NCI-H526 treated with DMSO at 0.1 percent for 48 hours (cell line): ENCODE measurements around the gene NOP9.

Experiments
- DNase-seq: peaks from one replicate; lab custom pipeline; 2025; lab: John Stamatoyannopoulos, UW

NOP9 gene, protein sequence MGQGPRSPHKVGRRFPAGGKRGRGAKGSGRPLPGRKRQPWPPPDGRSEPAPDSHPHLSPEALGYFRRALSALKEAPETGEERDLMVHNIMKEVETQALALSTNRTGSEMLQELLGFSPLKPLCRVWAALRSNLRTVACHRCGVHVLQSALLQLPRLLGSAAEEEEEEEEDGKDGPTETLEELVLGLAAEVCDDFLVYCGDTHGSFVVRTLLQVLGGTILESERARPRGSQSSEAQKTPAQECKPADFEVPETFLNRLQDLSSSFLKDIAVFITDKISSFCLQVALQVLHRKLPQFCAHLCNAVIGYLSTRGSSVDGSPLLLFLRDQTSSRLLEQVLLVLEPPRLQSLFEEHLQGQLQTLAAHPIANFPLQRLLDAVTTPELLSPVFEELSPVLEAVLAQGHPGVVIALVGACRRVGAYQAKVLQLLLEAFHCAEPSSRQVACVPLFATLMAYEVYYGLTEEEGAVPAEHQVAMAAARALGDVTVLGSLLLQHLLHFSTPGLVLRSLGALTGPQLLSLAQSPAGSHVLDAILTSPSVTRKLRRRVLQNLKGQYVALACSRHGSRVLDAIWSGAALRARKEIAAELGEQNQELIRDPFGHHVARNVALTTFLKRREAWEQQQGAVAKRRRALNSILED

DNA sequence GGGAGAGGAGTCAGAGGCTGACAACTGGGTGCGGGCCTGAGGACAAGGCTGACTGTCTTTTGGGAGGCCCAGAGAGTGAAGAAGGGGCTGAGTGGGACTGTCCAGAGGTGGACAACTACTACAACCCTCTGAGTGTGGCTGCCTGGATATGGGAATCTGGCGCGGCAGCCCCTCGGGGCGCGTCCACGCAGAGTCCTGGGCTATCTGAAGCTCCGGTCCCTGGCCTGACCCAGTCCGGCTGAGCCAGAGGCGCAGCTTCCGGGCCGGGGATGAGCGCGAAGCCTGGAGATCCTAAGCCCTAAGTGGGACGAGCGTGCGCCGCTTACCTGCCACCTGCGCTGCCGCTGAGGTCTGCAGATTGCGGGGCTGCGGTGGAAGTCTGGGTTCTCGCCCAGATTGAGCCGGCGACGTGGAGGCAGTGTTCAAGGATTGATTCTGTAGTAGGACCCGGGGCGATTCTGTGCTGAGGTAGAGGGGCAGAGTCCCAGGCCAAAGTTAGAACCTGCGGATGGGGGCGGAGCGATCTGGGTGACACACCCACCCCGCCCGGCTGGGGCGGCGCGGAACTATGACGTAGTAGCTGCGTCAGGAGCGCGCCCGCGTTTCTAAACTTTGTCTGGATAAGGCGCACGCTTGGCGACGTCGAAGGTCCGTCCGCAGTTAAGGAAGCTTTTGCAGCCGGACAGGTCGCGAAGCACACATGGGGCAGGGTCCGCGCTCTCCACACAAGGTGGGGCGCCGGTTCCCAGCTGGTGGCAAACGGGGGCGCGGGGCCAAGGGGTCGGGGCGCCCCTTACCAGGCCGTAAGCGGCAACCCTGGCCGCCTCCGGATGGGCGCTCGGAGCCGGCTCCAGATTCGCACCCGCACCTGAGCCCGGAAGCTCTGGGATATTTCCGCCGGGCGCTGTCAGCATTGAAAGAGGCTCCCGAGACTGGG lies at the start of gene NOP9, which contains the start of gene DHRS1:
Gene NOP9 (plus strand): TSS at position 596 of the 937 bp plus-strand sequence. CDS start 105 bp downstream, at position 701.
Gene DHRS1 (minus strand): TSS at position 526 of the 937 bp plus-strand sequence. CDS start 674 bp downstream, outside the sequence.
- DNase-seq: peak; percentile 52

DNA sequence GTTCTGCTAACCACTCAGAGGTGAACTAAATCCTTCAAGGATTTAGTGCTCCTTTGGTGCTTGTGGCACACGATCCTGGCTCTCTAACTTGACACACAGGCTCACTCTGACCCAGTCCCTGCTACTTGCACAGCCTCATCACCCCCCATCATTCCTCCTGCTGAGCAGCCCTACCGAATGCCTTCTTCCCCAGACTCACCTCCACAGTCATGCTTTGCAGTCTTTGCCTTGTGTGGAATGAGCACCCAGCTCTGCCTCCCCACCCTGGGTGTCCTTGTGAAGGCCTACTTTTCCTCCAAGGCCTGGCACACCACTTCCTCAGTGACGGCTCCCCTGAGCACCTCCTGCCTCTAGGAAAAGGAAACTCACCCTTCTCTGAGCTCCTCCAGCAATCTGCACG lies 49.3 kb upstream of the NOP9 start:
- no peak for DNase-seq

DNA sequence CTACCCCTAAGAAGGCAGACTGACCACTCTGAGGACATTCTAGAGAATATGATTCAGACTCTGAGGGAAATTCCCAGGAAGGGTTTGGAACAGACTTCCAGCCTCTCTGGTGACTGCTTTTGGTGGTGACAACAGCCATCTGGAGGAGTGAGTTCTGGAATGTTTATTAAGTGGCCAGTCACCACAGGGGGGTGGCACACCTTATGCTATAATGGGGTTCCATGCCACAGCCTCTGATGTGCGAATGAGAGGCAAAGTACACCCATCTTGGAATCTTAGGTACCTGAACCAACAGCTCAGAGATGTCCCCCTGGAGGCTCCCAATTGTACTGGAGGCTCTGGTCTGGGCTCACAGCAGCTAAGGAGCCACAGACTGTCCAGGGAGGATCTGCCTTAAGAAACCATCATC lies 47.8 kb upstream of the NOP9 start:
- no peak for DNase-seq

DNA sequence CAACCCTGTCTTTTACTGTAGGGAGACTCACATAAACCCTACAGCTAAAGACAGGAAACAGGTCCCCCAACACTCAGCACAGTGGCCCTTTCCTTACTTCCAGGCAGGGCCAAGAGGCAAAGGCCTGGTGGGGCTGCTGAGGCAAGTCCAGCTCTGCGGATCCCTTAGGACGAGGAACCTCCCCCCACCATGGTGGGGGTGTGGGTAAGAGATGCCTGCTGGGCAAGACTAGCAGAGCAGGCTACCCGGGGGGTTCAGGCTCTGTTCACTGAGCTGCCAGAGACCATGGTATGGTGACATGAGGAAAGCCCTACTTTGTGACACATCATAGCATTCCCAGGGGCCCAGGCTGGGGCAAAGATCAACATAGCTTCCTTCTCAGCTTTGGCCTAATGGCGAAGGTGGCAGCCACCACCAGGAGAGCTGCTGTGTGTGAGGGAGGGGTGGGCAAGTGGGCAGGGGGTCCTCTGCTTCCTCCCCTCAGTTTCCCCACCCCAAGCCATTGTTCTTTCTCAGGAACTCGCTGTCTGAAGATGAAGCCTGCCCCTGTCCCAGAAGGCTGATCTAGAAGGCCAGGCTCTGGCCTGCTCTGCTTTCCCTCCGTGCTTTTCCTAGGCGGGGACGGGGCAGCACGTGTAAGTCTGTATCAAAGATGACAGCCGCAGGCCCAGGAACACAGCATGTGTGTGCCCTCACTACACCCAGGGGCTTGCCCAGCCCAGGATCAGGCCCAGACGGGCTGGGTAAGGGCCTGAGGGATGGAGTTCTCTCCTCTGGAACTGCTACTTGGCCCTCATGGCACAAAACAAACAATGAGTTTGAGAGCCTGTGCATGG lies 47.1 kb upstream of the NOP9 start:
- no peak for DNase-seq

DNA sequence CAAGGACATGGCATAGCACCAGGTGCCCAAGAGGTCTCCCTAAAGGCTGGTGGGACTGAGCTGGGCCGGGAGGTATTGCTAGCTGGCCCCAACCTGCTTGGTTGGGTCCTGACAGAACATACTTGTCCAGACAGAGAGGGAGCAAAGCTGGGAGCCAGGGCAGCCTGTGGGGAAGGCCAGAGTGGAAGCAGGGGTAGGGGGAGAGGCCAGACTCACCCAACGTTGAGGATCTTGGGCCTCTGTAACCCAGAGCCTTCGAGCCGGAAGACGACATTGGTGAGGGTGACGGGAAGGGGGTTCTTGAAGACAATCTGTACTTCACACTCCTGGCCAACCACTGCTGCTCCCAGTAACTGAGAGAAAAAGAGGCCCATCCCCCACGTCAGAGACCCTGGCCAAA lies 45.7 kb upstream of the NOP9 start:
- no peak for DNase-seq

DNA sequence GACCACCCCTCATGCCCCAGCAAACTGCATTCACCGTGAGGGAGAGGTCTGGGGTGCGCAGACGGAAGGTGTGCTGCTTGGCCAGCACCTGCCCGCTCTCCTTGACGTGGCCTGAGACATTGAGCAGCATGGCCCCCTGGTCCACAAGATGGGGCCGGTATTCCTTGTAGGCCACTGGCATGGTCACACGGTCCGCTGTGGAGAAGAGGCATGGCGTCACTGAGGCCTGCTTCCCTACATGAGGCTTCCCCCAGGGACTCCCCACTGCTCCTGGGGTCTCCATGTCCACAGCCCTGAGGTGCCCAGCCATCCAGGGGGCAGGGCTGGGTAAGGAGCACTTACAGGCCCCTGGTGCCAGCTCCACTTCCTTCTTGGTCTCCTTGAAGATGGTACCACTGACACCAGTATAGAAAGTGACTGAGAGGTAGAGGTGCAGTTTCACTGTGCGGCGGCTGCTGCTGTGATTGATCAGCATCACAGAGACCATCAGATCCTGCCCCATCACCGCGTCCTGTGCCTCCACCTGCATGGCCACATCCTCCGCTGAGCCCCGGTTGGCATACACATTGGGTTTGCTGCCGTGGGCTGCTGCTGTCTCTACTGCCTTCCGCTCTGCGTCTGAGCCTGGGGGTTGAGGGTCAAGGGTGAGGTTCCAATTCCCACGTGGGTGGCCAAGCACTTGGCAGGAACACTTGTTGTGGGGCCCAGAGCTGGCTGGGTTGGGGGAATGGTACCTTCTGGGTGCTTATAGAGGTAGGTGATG lies 44.8 kb upstream of the NOP9 start:
- DNase-seq: no peak

DNA sequence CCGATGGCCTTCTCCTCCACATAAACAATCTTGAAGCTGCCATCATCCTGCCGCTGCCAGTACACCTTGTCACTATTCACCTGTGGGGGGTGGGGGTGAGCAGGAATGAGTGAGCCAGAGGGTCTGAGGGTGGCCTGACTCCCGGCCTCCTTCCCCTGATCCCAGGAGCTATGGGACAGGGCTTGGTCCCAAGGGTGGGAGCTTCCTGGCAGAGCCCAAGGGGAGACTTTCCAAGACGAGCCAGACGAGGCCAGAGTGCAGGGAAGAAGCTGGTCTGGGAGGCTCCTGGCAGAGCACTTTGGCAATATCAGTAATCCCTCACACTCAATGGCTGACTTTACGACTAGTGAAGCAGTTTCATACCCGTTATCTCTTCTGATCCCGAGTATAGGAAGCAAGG lies 44.2 kb upstream of the NOP9 start:
- no peak for DNase-seq

DNA sequence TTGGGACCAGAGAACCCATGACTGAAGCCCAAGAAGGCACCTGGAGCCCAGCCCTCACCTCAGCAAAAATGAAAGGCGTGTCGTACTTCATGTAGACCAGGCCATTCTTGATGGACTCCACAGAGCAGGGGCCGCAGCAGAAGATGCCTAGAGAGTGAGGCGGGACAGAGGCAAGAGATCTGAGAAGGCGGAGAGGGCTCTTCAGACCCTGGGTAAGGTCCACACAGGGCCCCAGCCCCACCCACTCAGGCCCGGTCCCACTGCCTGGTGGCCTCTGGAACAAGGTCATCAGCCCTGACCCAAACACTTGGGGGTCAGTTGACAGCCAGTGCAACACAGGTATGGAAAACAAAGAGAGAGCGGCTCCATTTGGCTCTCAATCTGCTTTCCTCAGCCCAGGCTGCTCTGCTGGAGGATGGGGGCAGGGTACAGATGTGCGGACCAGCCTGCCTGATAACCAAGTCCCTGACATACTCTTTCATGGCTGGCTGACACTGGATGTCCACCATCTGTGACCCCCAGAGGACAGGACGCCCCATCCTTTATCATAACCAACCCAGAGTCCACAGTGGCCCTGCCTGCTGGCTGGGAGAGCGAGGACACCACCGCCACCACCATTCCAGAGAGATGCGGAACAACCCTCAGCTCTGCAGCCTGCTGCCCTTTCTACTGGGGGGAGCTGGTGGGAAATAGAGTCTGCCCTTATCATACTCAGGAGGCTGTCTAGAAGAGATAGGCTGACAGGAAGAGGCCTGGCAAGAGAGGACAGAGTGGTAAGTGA lies 43.5 kb upstream of the NOP9 start:
- no peak for DNase-seq

DNA sequence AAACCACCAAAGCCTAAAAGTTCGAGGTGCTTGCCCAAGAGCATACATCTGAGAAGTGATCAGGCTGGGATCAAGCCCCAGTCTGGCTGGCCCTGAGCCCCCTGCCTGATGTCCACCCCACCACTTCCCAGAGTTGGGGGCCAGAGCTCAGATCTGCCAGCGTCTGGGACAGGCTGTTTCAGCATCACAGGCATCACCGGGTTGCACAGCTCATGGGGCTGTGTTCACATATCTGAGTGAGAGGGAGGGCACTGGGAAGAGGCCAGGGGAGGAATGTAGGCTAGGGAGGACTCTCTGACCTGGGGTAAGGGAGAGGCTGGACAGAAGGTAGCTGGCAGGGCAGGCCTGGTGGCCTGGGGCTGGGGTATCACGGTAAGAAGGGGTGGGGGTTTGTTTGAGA lies 42.7 kb upstream of the NOP9 start:
- no peak for DNase-seq

DNA sequence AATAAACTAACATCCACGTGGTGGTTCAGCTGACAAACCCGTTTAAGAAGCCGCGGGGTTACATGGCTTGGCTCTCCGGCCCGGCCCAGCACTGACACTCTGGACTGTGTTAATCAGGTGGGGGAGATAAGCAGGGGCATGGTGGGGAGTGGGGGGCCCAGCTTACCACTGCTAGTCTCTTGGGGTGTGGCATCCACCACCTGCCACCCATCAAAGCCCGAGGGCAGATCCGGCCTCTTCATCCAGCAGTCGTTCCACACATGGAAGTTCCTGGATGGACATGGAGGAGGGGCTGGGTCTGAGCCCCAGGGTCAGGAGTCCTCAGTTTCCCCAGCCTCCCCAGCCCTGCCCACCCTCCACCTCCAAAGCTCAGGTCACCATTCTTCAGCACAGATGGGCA lies 41.5 kb upstream of the NOP9 start:
- no peak for DNase-seq

DNA sequence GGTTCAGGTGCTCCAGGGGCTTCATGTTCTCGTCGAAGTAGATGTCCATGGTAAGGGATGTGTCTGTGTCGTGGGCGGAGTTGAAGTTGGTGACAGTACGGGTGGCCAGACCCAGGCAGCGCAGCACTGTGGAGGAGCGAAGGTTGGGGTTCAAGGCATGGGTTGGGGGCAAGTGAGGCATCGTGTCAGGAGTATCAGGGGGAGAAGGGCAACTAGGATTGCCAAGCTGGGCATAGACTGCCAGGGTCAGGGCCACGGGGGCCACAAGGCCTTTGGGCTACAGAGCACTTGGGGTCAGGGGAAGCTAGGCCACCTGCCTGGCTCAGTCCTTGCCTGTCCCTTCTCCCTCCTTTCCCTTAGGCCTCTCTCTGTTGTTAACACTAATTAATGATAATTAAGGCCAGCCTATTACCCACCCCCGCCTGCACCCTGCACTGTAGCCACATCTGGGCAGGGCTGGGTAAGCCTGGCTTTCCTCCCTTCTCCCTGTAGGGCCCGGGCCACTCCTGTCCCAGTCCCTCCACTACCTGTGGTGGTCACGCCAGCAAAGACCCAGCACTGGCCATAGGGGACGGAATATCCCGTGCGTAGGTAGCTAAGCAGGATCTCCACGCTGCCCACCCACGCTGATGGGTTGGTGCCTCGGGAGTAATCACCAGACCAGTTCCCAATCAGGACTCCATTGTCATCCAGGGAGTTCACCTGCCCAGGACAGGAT lies 40.9 kb upstream of the NOP9 start:
- DNase-seq: no peak

DNA sequence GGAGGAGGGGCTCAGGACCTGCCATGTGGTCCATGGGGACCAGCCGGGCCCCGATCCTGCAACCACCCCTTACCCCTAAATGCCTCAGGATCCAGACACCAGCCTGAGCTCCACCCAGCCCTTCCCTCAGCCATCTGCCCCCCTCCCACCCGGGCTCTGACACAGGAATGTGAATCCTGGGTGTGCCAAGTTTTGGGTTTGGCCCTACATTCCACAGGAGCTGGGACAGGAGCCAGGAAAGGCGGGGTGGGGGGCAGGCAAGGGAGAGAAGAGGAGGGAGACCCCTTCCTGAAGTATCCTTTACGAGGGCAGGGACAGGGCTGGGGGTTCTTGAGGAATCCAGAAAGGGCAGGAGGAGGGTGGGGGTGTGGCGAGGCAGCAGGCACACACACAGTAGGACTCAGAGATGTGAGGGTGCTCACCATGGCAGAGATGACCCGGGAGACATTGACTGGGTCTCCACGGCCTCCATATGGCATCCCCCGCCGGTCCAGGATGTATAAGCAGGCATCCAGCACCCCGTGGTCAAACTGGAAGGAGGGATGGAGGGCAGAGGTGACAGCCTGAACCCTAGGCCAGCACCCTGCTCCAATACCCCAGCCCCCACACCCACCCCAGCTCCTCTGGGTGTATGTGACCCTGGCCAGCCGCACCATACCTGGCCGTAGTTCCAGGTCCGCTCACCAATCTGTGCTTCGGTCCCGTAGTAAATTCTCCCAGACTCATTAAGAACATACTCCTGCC lies 40.2 kb upstream of the NOP9 start:
- DNase-seq: no peak

DNA sequence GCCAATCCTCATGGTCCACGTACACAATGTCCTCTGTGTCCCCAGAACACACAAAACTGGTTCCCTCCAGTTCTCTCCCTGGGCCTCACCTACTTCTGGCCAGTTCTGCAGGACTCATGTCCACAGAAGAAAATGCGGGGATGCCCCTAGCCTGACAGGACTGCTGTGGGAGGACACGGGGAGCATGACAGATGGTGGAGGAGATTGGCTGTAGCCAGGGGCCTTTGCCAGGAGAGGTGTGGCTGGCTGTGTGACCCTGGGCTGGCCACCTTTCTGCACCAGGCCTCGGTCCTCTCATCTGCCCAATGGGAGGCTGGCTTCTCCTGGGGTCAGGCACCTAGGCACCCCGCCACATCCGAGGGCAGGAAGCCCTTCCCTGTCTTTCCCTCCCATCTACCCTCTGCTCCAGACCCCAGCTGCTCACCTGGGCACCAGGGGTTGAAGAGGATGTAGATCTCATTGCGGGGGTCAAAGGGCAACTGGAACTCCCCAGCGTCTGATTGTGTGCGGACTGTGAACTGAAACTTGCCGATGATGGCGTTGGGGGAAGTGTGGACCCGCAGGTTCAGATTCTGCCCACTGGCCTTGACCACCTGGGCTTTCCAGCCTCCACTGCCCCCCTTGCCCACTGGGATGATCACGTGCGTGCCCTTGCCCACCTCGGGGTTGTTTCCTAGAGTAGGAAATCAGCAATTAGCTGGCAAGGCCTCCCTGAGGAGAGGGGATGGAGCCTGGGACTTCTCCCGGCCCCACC lies 39.4 kb upstream of the NOP9 start:
- DNase-seq: no peak

DNA sequence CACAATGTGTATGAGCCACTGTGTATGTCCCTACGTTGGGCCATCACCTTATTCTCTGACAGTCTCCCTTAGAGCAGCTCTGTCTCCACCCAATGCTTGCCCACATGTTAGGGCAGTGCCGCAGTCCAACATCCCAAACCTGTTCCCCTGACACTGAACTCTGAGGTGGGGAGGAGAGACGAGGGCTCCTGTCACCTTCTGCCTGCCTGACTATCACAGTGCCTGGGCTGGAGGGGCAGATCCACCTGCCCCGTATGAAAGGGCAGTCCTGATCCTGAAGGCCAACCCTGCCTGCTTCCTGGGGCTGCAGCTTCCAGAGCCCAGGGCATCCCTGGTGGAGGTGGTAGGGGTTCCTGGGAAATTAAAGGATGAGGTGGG lies 38.9 kb upstream of the NOP9 start:
- no peak for DNase-seq

DNA sequence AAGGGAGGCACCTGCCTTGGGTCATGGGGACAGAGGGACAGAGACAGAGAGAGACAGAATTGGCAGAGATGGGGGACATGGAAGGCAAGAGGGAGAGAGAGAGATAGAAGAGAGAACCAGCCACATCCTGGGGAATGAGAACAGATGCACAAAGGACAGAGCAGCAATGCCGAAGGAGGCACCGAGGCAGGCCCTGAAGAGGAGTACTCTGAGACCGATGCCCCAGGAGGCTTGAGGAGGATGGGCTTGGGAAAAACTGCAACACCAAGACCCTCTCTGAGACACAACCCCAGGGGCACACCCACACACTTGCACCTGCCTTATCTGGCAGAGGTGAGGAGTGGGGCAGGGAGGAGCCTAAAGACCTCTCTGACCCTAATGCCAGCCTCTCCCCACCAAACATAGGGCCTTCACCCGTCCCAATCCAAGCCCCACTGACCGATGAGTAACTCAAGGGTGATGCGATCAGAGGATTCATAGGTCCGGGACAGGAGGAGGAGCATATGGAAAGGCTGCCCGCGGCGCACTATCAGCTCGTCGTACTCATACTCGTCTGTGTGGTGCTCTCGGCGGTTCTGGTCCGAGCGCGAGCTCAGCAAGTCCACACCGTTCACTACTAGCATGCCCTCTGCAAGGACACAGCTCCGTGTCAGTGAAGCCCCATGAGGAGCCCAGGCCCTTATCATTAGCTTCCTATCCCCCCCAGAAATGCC lies 38.2 kb upstream of the NOP9 start:
- DNase-seq: no peak

DNA sequence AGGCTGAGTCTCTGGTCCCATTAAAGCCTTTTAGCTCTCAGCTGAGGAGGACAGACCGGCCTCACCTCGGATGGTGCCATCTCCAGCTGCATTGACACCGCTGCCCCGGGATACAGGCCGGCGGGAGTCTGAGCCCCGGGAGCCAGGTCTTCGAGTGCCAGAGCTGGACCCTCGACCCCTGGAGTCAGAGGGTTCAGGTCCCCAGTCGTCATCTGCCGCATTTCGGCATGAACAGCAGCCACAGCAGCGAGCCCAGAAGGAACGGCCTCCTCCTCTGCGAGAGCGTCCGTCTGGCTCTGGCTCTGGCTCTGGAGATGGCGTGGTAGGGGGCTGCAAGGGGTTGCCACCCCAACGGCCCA lies 37.7 kb upstream of the NOP9 start:
- DNase-seq: no peak
